HepG2 (cell line): ENCODE data around the gene SOCS1. TPM values are rescaled to one million over a fixed set of nuclear protein-coding genes. Genes with fewer than 3 reads are reported as not detected.

Experiments used
- ELF3 ChIP-seq: IDR thresholded peaks from 2 replicates; pipeline ENCODE4 v1.6.1; 2016; ENCODE audit warnings: missing genetic modification reagents, missing compliant biosample characterization
- IKZF4 ChIP-seq: sonication (generic); formaldehyde crosslinking; IDR thresholded peaks from 2 replicates; pipeline ENCODE4 v1.5.1; 2020; ENCODE audit warnings: borderline replicate concordance, mild to moderate bottlenecking, low read depth, missing genetic modification reagents; ENCODE audit errors: not compliant biosample characterization
- KDM1A ChIP-seq: IDR thresholded peaks from 2 replicates; pipeline ENCODE4 v1.6.1; 2016; ENCODE audit warnings: missing compliant biosample characterization
- MEIS1 ChIP-seq: sonication (generic); formaldehyde crosslinking; IDR thresholded peaks from 2 replicates; pipeline ENCODE4 v1.9.0; 2021; ENCODE audit warnings: mild to moderate bottlenecking, missing genetic modification reagents, moderate library complexity, borderline replicate concordance
- NR2F2 ChIP-seq: IDR thresholded peaks from 2 replicates; pipeline ENCODE4 v1.6.1; 2012; ENCODE audit warnings: low read depth, inconsistent platforms, borderline replicate concordance
- PBX3 ChIP-seq: sonication (generic); formaldehyde crosslinking; IDR thresholded peaks from 2 replicates; pipeline ENCODE4 v1.8.1; 2023; ENCODE audit warnings: missing genetic modification reagents, inconsistent platforms, borderline replicate concordance
- PHF21A ChIP-seq: sonication (generic); formaldehyde crosslinking; IDR thresholded peaks from 2 replicates; pipeline ENCODE4 v1.5.0; 2020; ENCODE audit warnings: mild to moderate bottlenecking, missing genetic modification reagents
- SP4 ChIP-seq: sonication (generic); formaldehyde crosslinking; IDR thresholded peaks from 2 replicates; pipeline ENCODE4 v1.8.1; 2023; ENCODE audit warnings: mild to moderate bottlenecking, missing genetic modification reagents
- SPEN ChIP-seq: sonication (generic); formaldehyde crosslinking; IDR thresholded peaks from 2 replicates; pipeline ENCODE4 v1.5.1; 2020; ENCODE audit warnings: low read depth, mild to moderate bottlenecking, missing genetic modification reagents
- TCF7L2 ChIP-seq: IDR thresholded peaks from 2 replicates; pipeline ENCODE4 v1.6.1; 2011; ENCODE audit warnings: mild to moderate bottlenecking, low read depth, low read length, moderate library complexity
- TEAD2 ChIP-seq: sonication (generic); formaldehyde crosslinking; IDR thresholded peaks from 2 replicates; pipeline ENCODE4 v1.9.0; 2021; ENCODE audit warnings: missing genetic modification reagents
- ZBTB49 ChIP-seq: sonication (generic); formaldehyde crosslinking; IDR thresholded peaks from 2 replicates; pipeline ENCODE4 v1.4.0; 2020; ENCODE audit warnings: missing genetic modification reagents, borderline replicate concordance
- ZFP36L2 ChIP-seq: sonication (generic); formaldehyde crosslinking; IDR thresholded peaks from 2 replicates; pipeline ENCODE4 v1.4.0; 2020; ENCODE audit warnings: missing genetic modification reagents
- ZFYVE20 ChIP-seq: sonication (generic); formaldehyde crosslinking; IDR thresholded peaks from 2 replicates; pipeline ENCODE4 v1.8.0; 2023; ENCODE audit warnings: low read depth, mild to moderate bottlenecking, moderate library complexity, missing genetic modification reagents, borderline replicate concordance
- ZKSCAN5 ChIP-seq: sonication (generic); formaldehyde crosslinking; IDR thresholded peaks from 2 replicates; pipeline ENCODE4 v1.5.1; 2020; ENCODE audit warnings: mild to moderate bottlenecking, missing genetic modification reagents
- ZNF138 ChIP-seq: sonication (generic); formaldehyde crosslinking; IDR thresholded peaks from 2 replicates; pipeline ENCODE4 v1.5.0; 2020; ENCODE audit warnings: mild to moderate bottlenecking, low read depth, missing genetic modification reagents
- ZNF251 ChIP-seq: sonication (generic); formaldehyde crosslinking; IDR thresholded peaks from 2 replicates; pipeline ENCODE4 v1.9.0; 2021; ENCODE audit warnings: mild to moderate bottlenecking, missing genetic modification reagents
- ZNF263 ChIP-seq: sonication (generic); formaldehyde crosslinking; IDR thresholded peaks from 2 replicates; pipeline ENCODE4 v1.4.0; 2020; ENCODE audit warnings: missing genetic modification reagents
- ZNF317 ChIP-seq: sonication (generic); formaldehyde crosslinking; IDR thresholded peaks from 2 replicates; pipeline ENCODE4 v1.5.0; 2020; ENCODE audit warnings: mild to moderate bottlenecking, missing genetic modification reagents
- ZNF367 ChIP-seq: sonication (generic); formaldehyde crosslinking; IDR thresholded peaks from 2 replicates; pipeline ENCODE4 v1.4.0; 2020; ENCODE audit warnings: missing genetic modification reagents, borderline replicate concordance
- polyA plus RNA-seq, 8 experiments: library from polyadenylated mRNA; depleted of rRNA in 3 of 8; stranded (reverse) in 7 of 8; unstranded in 1 of 8; fragments of >200 nt; fragmentation: Illumina TruSeq in 4 of 8; extraction: Trizol in 4 of 8; gene quantifications; 2 replicates each; pipeline versions ENCODE4 v1.2.1 to v1.2.3, GENCODE V29; 2011 to 2016; ENCODE audit warnings: low read depth in 4 of 8, missing spikeins in 1 of 8, mixed read lengths in 1 of 8; ENCODE audit not compliant: insufficient read depth in 1 of 8
- total RNA-seq, 5 experiments: library from RNA; depleted of rRNA; stranded (reverse); fragments of >200 nt; fragmentation: Illumina TruSeq; extraction: Trizol; gene quantifications; 2 replicates each; pipeline ENCODE4 v1.2.3, GENCODE V29; 2016; ENCODE audit warnings: low read depth in 1 of 5
- TF ChIP-seq, protein P1 (sequence below): sonication (generic); formaldehyde crosslinking; IDR thresholded peaks from 2 replicates; pipeline ENCODE4 v1.4.0; 2020; ENCODE audit warnings: missing genetic modification reagents
- TF ChIP-seq, protein P2 (sequence below): sonication (generic); formaldehyde crosslinking; IDR thresholded peaks from 2 replicates; pipeline ENCODE4 v1.9.0; 2021; ENCODE audit warnings: missing genetic modification reagents, mild to moderate bottlenecking, borderline replicate concordance
- TF ChIP-seq, protein P3 (sequence below): sonication (generic); formaldehyde crosslinking; IDR thresholded peaks from 2 replicates; pipeline ENCODE4 v1.5.0; 2020; ENCODE audit warnings: missing genetic modification reagents

Gene SOCS1
- total and polyA plus RNA-seq, 2 of the 13 experiments (the other 11 are each of a cell fraction or from before 2014, with no cell fraction given): 5.3 to 6.3 TPM

DNA sequence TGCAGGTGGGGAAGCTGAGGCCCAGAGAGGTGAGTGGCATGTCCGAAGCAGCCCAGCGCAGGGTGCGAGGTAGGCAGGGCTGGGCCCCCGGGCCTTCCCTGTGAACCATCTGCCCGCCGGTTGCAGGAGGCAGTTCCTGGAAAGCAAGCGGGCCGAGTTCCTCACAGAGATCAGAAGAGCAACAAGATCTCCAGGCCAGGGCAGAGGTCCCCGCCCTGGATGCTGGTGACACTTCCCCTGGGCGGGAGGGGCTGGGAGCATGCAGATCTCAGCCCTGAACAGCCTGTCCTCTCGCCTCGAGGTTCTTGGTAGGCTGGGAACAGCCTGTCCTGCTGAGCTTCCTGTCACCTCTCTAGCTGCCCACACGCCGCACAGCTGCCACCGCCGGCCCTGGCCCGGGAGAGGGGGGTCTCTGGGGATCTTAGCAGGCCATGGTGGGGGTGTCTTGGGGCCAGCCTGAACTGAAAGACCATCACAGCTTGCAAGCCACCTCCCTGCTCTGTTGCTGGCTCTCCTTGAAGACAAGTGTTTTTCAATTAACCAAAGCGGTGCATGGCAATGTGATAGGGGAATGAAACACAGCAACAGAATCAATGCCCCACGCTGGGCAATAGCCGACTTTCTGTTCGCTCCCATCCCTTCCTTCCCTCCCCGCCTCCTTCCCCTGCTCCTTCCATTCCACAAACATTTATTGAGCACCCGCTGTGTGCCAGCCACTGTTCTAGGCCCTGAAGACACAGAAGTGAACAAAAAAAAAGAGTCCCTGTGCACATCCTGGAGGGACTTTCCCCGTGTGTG is 31.7 kb downstream of the SOCS1 start (continued):
- TF ChIP-seq, protein P1, sequence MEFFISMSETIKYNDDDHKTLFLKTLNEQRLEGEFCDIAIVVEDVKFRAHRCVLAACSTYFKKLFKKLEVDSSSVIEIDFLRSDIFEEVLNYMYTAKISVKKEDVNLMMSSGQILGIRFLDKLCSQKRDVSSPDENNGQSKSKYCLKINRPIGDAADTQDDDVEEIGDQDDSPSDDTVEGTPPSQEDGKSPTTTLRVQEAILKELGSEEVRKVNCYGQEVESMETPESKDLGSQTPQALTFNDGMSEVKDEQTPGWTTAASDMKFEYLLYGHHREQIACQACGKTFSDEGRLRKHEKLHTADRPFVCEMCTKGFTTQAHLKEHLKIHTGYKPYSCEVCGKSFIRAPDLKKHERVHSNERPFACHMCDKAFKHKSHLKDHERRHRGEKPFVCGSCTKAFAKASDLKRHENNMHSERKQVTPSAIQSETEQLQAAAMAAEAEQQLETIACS (CRISPR knock-in tag): 0 out of 2 replicates have a peak, but pooled peaks have one; percentile 8
- TF ChIP-seq TCF7L2: no peak
- no peak for TF ChIP-seq ZNF367 (CRISPR knock-in tag)
- no peak for TF ChIP-seq ZNF317 (CRISPR knock-in tag)
- no peak for TF ChIP-seq ZFYVE20 (CRISPR knock-in tag)
- peak; percentile 46; the same call in 1 of the 2 replicates for TF ChIP-seq ZNF263 (CRISPR knock-in tag)
- TF ChIP-seq ZNF251: no peak
- no peak for TF ChIP-seq PBX3 (CRISPR knock-in tag)
- TF ChIP-seq, protein P2, sequence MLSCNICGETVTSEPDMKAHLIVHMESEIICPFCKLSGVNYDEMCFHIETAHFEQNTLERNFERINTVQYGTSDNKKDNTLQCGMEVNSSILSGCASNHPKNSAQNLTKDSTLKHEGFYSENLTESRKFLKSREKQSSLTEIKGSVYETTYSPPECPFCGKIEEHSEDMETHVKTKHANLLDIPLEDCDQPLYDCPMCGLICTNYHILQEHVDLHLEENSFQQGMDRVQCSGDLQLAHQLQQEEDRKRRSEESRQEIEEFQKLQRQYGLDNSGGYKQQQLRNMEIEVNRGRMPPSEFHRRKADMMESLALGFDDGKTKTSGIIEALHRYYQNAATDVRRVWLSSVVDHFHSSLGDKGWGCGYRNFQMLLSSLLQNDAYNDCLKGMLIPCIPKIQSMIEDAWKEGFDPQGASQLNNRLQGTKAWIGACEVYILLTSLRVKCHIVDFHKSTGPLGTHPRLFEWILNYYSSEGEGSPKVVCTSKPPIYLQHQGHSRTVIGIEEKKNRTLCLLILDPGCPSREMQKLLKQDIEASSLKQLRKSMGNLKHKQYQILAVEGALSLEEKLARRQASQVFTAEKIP (CRISPR knock-in tag): no peak
- TF ChIP-seq ZNF138 (CRISPR knock-in tag): no peak
- no peak for TF ChIP-seq ZKSCAN5
- peak; percentile 87; the same call in 1 of the 2 replicates for TF ChIP-seq MEIS1
- no peak for TF ChIP-seq KDM1A
- no peak for TF ChIP-seq TEAD2 (CRISPR knock-in tag)
- TF ChIP-seq ZBTB49 (CRISPR knock-in tag): no peak
- TF ChIP-seq IKZF4 (CRISPR knock-in tag): no peak
- TF ChIP-seq, protein P3, sequence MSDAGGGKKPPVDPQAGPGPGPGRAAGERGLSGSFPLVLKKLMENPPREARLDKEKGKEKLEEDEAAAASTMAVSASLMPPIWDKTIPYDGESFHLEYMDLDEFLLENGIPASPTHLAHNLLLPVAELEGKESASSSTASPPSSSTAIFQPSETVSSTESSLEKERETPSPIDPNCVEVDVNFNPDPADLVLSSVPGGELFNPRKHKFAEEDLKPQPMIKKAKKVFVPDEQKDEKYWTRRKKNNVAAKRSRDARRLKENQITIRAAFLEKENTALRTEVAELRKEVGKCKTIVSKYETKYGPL (CRISPR knock-in tag): no peak
- TF ChIP-seq ZFP36L2 (CRISPR knock-in tag): no peak
- no peak for TF ChIP-seq SP4 (CRISPR knock-in tag)
- TF ChIP-seq SPEN (CRISPR knock-in tag): peak; percentile 67
- 0 out of 2 replicates have a peak, but pooled peaks have one; percentile 38 for TF ChIP-seq NR2F2
- peak; percentile 49; the same call in 1 of the 2 replicates for TF ChIP-seq ELF3
- 0 out of 2 replicates have a peak, but pooled peaks have one; percentile 45 for TF ChIP-seq PHF21A (CRISPR knock-in tag)
